ENCODE data around the gene CD180. TPM values are rescaled to one million over a fixed set of nuclear protein-coding genes. Genes with fewer than 3 reads are reported as not detected.

The CD180 gene
- total RNA-seq, 1 experiment from 2014 or later, result not detected

- no peaks in the 10 kb centered on the region for H3K9me3 ChIP-seq (ENCODE audit: control insufficient read depth in 1 of 2, insufficient read depth in 1 of 2, low read depth in 1 of 2, low read length in 2 of 2)
- ChIA-PET POLR2A (no interaction called here), RAD21 (ENCODE audit: low non-redundant PET in 1 of 2, low total read pairs in 2 of 2, uncharacterized antibody in 2 of 2, unreplicated experiment in 2 of 2) (no interaction called here), CTCF (no interaction called here)
- no peak for ATAC-seq
- no peak overlapping the region for H3K4me2 ChIP-seq (ENCODE audit: low read length)
- no peaks in the 10 kb centered on the region for H3K9me2 ChIP-seq (ENCODE audit: insufficient read depth)
- no peak overlapping the region for H3K4me3 ChIP-seq (replicated peaks in 1 of 2; ENCODE audit: low read depth in 1 of 2, low read length in 2 of 2)
- no peaks in the 10 kb centered on the region for H4K20me1 ChIP-seq (ENCODE audit: insufficient read depth)
- BruUV-seq (replicated peaks), result no TSS peak
- H3K79me2 ChIP-seq (ENCODE audit: insufficient read depth, low read length), result no peaks in the 10 kb centered on the region
- no peaks in the 10 kb centered on the region for H3K36me3 ChIP-seq (ENCODE audit: control insufficient read depth in 1 of 2, insufficient read depth in 2 of 2, low read length in 2 of 2)
- H2AFZ ChIP-seq (ENCODE audit: low read depth, low read length, poor library complexity, severe bottlenecking), result no peak overlapping the region
- intact Hi-C loops (cut with micrococcal nuclease), result no loop called here
- H3K4me1 ChIP-seq (ENCODE audit: control insufficient read depth in 1 of 2, insufficient read depth in 2 of 2, low read length in 2 of 2), result no peaks in the 10 kb centered on the region
- TF ChIP-seq ELF1 (IDR thresholded peaks at IDR 0.05; ENCODE audit: borderline replicate concordance, low read depth) (no peak), CTCF (IDR thresholded peaks at IDR 0.05 in 2 of 3, conservative IDR thresholded peaks at IDR 0.05 in 1 of 3; ENCODE audit: borderline replicate concordance in 1 of 3, insufficient read depth in 1 of 3, low read depth in 2 of 3, low read length in 2 of 3) (no peak), CEBPB (IDR thresholded peaks at IDR 0.05; ENCODE audit: low read depth) (no peak), ZBTB33 (IDR thresholded peaks at IDR 0.05; ENCODE audit: extremely low read depth, insufficient replicate concordance, low read length) (no peak), EZH2phosphoT487 (IDR thresholded peaks at IDR 0.05; ENCODE audit: borderline replicate concordance) (no peak), SP1 (IDR thresholded peaks at IDR 0.05; ENCODE audit: low read depth) (no peak), MAX (IDR thresholded peaks at IDR 0.05) (no peak), YY1 (IDR thresholded peaks at IDR 0.05; ENCODE audit: extremely low read depth, insufficient replicate concordance, low read depth, low read length) (no peak), REST (IDR thresholded peaks at IDR 0.05; ENCODE audit: low read depth) (no peak)
- no peak for DNase-seq (ENCODE audit: low read depth, low spot score)
- no peak overlapping the region for H3K27ac ChIP-seq (ENCODE audit: low read depth, low read length)
- peaks cover 10% of the 10 kb centered on the region; the same call in 1 of the 2 replicates for H3K27me3 ChIP-seq (ENCODE audit: insufficient read depth, low read length)
- H3K9ac ChIP-seq (ENCODE audit: low read length), result no peak overlapping the region
Measured at GRCh38 chr5:67142816-67143215, 53.8 kb downstream of the CD180 start.

Measured in HCT116 (cell line).